ENCODE measurements around the gene STON1.

The STON1 gene

GRCh38 chr2:48574353-48575287 is 44.7 kb downstream of the STON1 start:
- no peak for TF ChIP-seq CTCF (IDR thresholded peaks at IDR 0.05; ENCODE audit: control extremely low read depth, extremely low read depth, low read depth, missing control alignments)
- DNase-seq (ENCODE audit: extremely low spot score), result no peak
- ChIA-PET CTCF (no interaction called here), POLR2A (no interaction called here)

DNA sequence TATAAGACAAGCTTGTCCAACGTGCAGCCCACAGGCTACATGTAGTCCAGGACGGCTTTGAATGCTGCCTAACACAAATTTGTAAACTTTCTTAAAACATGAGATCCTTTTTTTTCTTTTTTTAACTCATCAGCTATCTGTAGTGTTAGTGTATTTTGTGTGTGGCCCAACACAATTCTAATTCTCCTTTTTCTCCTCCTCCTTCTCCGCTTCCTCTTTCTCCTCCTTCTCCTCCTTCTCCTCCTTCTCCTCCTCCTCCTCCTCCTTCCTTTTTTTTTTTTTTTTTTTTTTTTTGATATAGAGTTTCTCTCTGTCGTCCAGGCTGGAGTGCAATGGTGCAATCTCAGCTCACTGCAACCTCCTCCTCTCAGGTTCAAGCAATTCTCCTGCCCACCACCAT is 48.4 kb downstream of the STON1 start:
- no peak for DNase-seq (ENCODE audit: extremely low spot score)
- CTCF ChIA-PET, result interaction anchor here (1.5 kb wide), 1 partner anchor 10 kb away, joined by 5 read pairs; no protein-coding TSS in a partner anchor
- POLR2A ChIA-PET, result no interaction called here
- TF ChIP-seq CTCF (IDR thresholded peaks at IDR 0.05; ENCODE audit: control extremely low read depth, extremely low read depth, low read depth, missing control alignments), result no peak

- POLR2A ChIA-PET, result no interaction called here
- TF ChIP-seq CTCF (IDR thresholded peaks at IDR 0.05; ENCODE audit: control extremely low read depth, extremely low read depth, low read depth, missing control alignments), result no peak
- no peak for DNase-seq (ENCODE audit: extremely low spot score)
- CTCF ChIA-PET, result interaction anchor here (1.3 kb wide), 1 partner anchor 16 kb away, joined by 4 read pairs; no protein-coding TSS in a partner anchor
Measured at GRCh38 chr2:48583961-48584360, 54.0 kb downstream of the STON1 start.

GRCh38 chr2:48584551-48584950 is 54.6 kb downstream of the STON1 start:
- ChIA-PET CTCF (interaction anchor here (1.3 kb wide), 1 partner anchor 16 kb away, joined by 4 read pairs; no protein-coding TSS in a partner anchor), POLR2A (no interaction called here)
- no peak for TF ChIP-seq CTCF (IDR thresholded peaks at IDR 0.05; ENCODE audit: control extremely low read depth, extremely low read depth, low read depth, missing control alignments)
- no peak for DNase-seq (ENCODE audit: extremely low spot score)

- no peak for DNase-seq (ENCODE audit: extremely low spot score)
- no peak for TF ChIP-seq CTCF (IDR thresholded peaks at IDR 0.05; ENCODE audit: control extremely low read depth, extremely low read depth, low read depth, missing control alignments)
- CTCF ChIA-PET, result interaction anchor here (1.0 kb wide), 1 partner anchor 18 kb away, joined by 3 read pairs; no protein-coding TSS in a partner anchor
- POLR2A ChIA-PET, result no interaction called here
Measured at GRCh38 chr2:48586433-48586832, 56.5 kb downstream of the STON1 start.

- POLR2A ChIA-PET, result no interaction called here
- CTCF ChIA-PET, result interaction anchor here (1.1 to 2.7 kb wide), 7 partner anchors 9 to 482 kb away, joined by 3 to 22 read pairs (median 5); no protein-coding TSS in a partner anchor
- DNase-seq (ENCODE audit: extremely low spot score), result no peak
- TF ChIP-seq CTCF (IDR thresholded peaks at IDR 0.05; ENCODE audit: control extremely low read depth, extremely low read depth, low read depth, missing control alignments), result no peak
Measured at GRCh38 chr2:48587560-48587959, 57.6 kb downstream of the STON1 start.
